ENCODE results near the gene PNMA5.
"Not testable (repeated sequence)": the region's sequence is repeated elsewhere in the genome, so short reads cannot be mapped to it uniquely, and the experiment has no call there.

Gene PNMA5

DNA sequence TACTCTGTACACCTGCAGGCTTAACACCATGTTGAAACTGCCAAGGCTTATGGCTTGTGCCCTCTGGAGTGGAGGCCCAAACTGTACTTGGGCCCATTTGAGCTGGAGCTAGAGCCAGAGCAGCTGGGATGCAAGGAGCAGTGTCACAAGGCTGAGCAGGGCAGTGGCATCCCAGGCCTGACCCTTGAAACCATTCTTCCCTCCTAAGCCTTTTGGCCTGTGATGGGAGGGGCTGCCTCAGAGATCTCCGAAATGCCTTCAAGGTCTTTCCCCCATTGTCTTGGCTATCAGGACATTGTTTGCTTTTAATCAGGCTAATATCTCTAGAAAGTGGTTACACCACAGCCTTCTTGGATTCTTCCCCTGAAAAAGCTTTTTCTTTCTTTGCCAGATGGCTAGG lies 10.9 kb upstream of the PNMA5 start:
- TF ChIP-seq, protein P1, sequence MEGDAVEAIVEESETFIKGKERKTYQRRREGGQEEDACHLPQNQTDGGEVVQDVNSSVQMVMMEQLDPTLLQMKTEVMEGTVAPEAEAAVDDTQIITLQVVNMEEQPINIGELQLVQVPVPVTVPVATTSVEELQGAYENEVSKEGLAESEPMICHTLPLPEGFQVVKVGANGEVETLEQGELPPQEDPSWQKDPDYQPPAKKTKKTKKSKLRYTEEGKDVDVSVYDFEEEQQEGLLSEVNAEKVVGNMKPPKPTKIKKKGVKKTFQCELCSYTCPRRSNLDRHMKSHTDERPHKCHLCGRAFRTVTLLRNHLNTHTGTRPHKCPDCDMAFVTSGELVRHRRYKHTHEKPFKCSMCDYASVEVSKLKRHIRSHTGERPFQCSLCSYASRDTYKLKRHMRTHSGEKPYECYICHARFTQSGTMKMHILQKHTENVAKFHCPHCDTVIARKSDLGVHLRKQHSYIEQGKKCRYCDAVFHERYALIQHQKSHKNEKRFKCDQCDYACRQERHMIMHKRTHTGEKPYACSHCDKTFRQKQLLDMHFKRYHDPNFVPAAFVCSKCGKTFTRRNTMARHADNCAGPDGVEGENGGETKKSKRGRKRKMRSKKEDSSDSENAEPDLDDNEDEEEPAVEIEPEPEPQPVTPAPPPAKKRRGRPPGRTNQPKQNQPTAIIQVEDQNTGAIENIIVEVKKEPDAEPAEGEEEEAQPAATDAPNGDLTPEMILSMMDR (IDR thresholded peaks at IDR 0.05; ENCODE audit: extremely low read depth, insufficient read depth, missing control alignments): no peak
- no peak for DNase-seq (ENCODE audit: low spot score)
- in situ Hi-C loops (cut with MboI; ENCODE audit: low pct_unique_long_range_greater_than_20kb, low sequenced_read_pairs, unreplicated experiment): no loop called here

DNA sequence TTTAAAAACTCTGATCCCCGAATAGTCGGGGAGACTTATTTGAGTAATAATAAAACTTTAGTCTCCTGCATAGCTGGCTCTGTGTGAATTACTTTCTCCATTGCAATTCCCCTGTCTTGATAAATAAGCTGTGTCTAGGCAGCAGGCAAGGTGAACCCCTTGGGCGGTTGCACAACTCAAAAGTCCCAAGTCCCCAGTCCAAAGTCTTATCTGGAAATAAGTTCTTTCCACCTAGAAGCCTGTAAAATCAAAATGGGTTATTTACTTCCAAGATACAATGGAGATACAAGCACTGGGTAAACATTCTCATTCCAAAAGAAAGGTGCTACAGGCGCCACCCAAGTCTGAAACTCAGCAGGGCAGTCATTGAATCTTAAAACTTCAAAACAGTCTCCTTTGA lies 10.1 kb upstream of the PNMA5 start:
- no peak for DNase-seq (ENCODE audit: low spot score)
- in situ Hi-C loops (cut with MboI; ENCODE audit: low pct_unique_long_range_greater_than_20kb, low sequenced_read_pairs, unreplicated experiment): no loop called here
- TF ChIP-seq, protein P1 (IDR thresholded peaks at IDR 0.05; ENCODE audit: extremely low read depth, insufficient read depth, missing control alignments): no peak

DNA sequence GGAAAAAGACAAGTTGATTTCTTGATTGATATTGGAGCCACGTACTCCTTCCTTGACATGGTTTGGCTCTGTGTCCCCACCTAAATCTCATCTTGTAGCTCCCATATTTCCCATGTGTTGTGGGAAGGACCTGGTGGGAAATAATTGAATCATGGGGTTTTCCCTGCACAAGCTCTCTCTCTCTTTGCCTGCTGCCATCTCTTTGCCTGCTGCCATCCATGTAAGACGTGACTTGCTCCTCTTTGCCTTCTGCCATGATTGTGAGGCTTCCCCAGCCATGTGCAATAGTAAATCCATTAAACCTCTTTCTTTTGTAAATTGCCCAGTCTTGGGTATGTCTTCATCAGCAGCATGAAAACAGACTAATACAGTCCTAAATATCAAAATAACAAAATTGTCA lies 8.3 kb upstream of the PNMA5 start:
- in situ Hi-C loops (cut with MboI; ENCODE audit: low pct_unique_long_range_greater_than_20kb, low sequenced_read_pairs, unreplicated experiment); DNase-seq (ENCODE audit: low spot score): not testable (repeated sequence)

DNA sequence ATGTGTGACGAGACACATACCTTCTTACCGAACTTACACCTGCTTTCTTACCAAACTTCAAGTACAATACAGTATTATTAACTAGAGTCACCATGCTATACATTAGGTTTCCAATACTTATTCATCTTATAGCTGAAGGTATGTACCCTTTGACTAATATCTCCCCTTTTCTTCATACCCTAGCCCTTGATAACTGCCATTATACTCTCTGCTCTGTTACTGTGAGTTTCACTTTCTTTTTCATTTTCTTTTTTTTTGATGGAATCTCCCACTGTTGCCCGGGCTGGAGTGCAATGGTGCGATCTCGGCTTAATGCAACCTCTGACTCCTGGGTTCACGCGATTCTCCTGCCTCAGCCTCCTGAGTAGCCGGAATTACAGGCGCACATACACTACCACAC lies 3.4 kb upstream of the PNMA5 start:
- in situ Hi-C loops (cut with MboI; ENCODE audit: low pct_unique_long_range_greater_than_20kb, low sequenced_read_pairs, unreplicated experiment): no loop called here
- TF ChIP-seq, protein P1 (IDR thresholded peaks at IDR 0.05; ENCODE audit: extremely low read depth, insufficient read depth, missing control alignments): no peak
- DNase-seq (ENCODE audit: low spot score): no peak

DNA sequence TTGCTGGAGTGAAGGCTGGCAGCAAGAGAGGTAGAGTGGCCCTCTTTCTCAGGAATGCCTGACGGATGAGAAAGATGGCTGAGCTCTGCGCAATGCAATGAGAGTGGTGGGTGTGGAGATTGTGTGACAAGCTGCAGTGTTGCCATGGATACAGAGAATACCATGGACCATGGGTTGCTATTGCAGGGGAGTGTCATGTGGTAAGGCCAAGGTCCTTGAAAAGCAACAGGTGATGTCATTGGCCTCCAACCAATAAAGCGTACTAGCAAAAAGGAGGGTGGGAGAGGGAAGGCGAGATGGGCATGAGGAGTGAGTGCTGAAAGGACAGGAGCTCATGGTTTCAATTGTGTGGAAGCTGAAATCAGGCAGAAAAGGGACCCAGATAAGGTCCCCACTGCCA lies 1.8 kb downstream of the PNMA5 start:
- no peak for DNase-seq (ENCODE audit: low spot score)
- in situ Hi-C loops (cut with MboI; ENCODE audit: low pct_unique_long_range_greater_than_20kb, low sequenced_read_pairs, unreplicated experiment): no loop called here

DNA sequence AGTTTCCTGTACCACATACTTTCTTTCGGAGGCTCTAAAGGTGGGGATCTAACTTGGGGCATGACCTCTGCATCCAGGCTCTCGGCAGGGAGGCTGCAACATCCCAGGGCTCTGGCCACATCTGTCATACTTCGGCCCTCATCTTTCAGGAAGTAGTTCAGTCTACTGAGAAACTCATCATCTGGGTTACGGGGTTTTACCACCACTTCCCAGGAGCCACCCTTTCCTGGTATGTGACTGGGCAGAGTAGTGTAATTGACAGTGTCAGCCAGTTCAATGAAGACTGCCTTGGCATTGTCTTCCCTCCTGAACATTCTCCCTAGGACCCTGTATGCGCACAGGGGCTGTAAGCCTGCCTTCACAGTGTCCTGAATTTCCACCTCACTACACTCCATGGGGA lies 2.8 kb downstream of the PNMA5 start:
- TF ChIP-seq, protein P1 (IDR thresholded peaks at IDR 0.05; ENCODE audit: extremely low read depth, insufficient read depth, missing control alignments): no peak
- in situ Hi-C loops (cut with MboI; ENCODE audit: low pct_unique_long_range_greater_than_20kb, low sequenced_read_pairs, unreplicated experiment): no loop called here
- DNase-seq (ENCODE audit: low spot score): peak; percentile 10

More for the DNA sequence above, 1.8 kb downstream of the PNMA5 start:
- TF ChIP-seq, protein P1 (IDR thresholded peaks at IDR 0.05; ENCODE audit: extremely low read depth, insufficient read depth, missing control alignments): no peak

DNA sequence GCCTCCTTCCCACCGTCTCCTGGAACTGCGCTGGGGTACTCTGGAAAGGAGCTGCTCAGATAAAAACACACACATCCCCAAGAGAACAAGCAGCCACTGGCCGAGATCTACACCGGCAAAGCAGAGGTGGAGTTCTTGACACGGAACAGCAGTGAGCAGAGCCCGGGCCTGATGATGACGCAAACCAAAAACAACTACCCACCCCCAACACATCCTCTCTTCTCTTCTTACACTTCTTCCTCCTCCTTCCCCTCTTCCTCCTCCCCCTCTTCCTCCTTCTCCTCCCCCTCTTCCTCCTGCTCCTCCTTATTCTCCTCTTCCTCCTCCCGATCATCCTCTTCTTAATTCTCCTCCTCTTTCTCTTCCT lies 4.6 kb downstream of the PNMA5 start:
- TF ChIP-seq, protein P1 (IDR thresholded peaks at IDR 0.05; ENCODE audit: extremely low read depth, insufficient read depth, missing control alignments): no peak
- DNase-seq (ENCODE audit: low spot score): peak; percentile 32
- in situ Hi-C loops (cut with MboI; ENCODE audit: low pct_unique_long_range_greater_than_20kb, low sequenced_read_pairs, unreplicated experiment): no loop called here

Measured in GM13977 (cell line).